Tibial nerve (tissue), 4 donors: ENCODE results near the gene MED4. TPM values are rescaled to one million over a fixed set of nuclear protein-coding genes. Genes with fewer than 3 reads are reported as not detected.

ENCODE experiments used
- DNase-seq, 2 donors: peaks; one replicate each; pipeline ENCODE4 v3.0.0-alpha.2; 2019; ENCODE audit warnings: low spot score in 2 of 2
- H3K27ac ChIP-seq, 4 donors: fragments of 200-600 bp; sonication (generic) in 3 of 4; one replicate each; pipeline ENCODE4 v1.5.1; 2017 to 2019; ENCODE audit warnings: mild to moderate bottlenecking in 1 of 4
- H3K27me3 ChIP-seq, 2 donors: fragments of 200-600 bp; sonication (generic) in 1 of 2; one replicate each; pipeline versions ENCODE4 v1.5.1 to v1.6.0; 2017 to 2019
- H3K36me3 ChIP-seq, 3 donors: fragments of 200-600 bp; sonication (generic); one replicate each; pipeline ENCODE4 v1.5.1; 2018 to 2019
- H3K4me1 ChIP-seq, 4 donors: fragments of 200-600 bp; sonication (generic) in 3 of 4; one replicate each; pipeline ENCODE4 v1.5.1; 2017 to 2019
- H3K4me3 ChIP-seq, 4 donors: fragments of 200-600 bp; sonication (generic) in 3 of 4; one replicate each; pipeline ENCODE4 v1.5.1; 2017 to 2019; ENCODE audit warnings: mild to moderate bottlenecking in 1 of 4, moderate library complexity in 1 of 4
- H3K9me3 ChIP-seq, 4 donors: fragments of 200-600 bp; sonication (generic) in 3 of 4; one replicate each; pipeline ENCODE4 v1.5.1; 2017 to 2019
- CTCF ChIP-seq, 5 experiments: fragments of 200-600 bp in 3 of 5; fragments of 450-650 bp in 2 of 5; sonication (generic) in 3 of 5; IDR thresholded peaks; one replicate each; pipeline ENCODE4 v1.5.1; 2016 to 2019; ENCODE audit warnings: antibody characterized with exemption in 5 of 5, mild to moderate bottlenecking in 3 of 5, moderate library complexity in 2 of 5
- EP300 ChIP-seq, 2 donors: sonication (generic); formaldehyde crosslinking; IDR thresholded peaks; one replicate each; pipeline ENCODE4 v1.6.1; 2017; ENCODE audit warnings: antibody characterized with exemption in 2 of 2, mild to moderate bottlenecking in 1 of 2
- POLR2A ChIP-seq, 2 donors: fragments of 450-650 bp; IDR thresholded peaks; one replicate each; pipeline ENCODE4 v1.6.1; 2017; ENCODE audit warnings: antibody characterized with exemption in 2 of 2, mild to moderate bottlenecking in 2 of 2, moderate library complexity in 2 of 2
- WGBS, 2 donors: methylation state at CpG; one replicate each; pipeline ENCODE4 v1.1.5; 2018; 5-methylcytosine and 5-hydroxymethylcytosine counted together
- total RNA-seq, 4 donors: library from RNA; depleted of rRNA; stranded (reverse); fragments of >200 nt; gene quantifications; one replicate each; pipeline ENCODE4 v1.1.0, GENCODE V29; 2016

Gene MED4, protein sequence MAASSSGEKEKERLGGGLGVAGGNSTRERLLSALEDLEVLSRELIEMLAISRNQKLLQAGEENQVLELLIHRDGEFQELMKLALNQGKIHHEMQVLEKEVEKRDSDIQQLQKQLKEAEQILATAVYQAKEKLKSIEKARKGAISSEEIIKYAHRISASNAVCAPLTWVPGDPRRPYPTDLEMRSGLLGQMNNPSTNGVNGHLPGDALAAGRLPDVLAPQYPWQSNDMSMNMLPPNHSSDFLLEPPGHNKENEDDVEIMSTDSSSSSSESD
- 10 to 100 TPM; 27.0 to 41.0 (median 31.4) TPM for total RNA-seq

GRCh38 chr13:48094781-48095502, at the start of gene MED4:
Gene MED4, minus strand, starts transcription at chr13:48095104. Its CDS starts 26 bp downstream, at chr13:48095078.
- peak; percentile 94 to 96 for DNase-seq
- WGBS, 2 donors = 10 to 14% methylated on average over 38 to 54 of the region's 54 CpGs
- TF ChIP-seq EP300 (IDR thresholded peaks at IDR 0.05) (peak; percentile 95 to 99), POLR2A (IDR thresholded peaks at IDR 0.05) (peak; percentile 71 to 89), CTCF (IDR thresholded peaks at IDR 0.05) (peak; percentile 98 to 100 (median 99))
- H3K4me3 ChIP-seq = peak within 1 kb of the TSS; percentile 92 to 100 (median 96)
- no peaks in the 10 kb centered on the region for H3K9me3 ChIP-seq
- H3K4me1 ChIP-seq = peaks cover 0 to 44% (median 16%) of the 10 kb centered on the region in 4 donors
- H3K27ac ChIP-seq = peak within 1 kb of the TSS; percentile 88 to 93 (median 91)
- H3K36me3 ChIP-seq = no peaks in the 10 kb centered on the region
- no peaks in the 10 kb centered on the region for H3K27me3 ChIP-seq

GRCh38 chr13:48144413-48145035, 49.6 kb upstream of the MED4 start:
- DNase-seq = no peak
- WGBS, 2 donors = 65% methylated on average over 7 of the region's 7 CpGs
- Histone ChIP-seq H3K4me1 (peaks cover 0 to 6% (median 0%) of the 10 kb centered on the region in 4 donors), H3K27me3 (no peaks in the 10 kb centered on the region), H3K27ac (peak overlapping the region in 3 of 4 donors; percentile 19 to 47 (median 46)), H3K9me3 (no peaks in the 10 kb centered on the region), H3K36me3 (no peaks in the 10 kb centered on the region), H3K4me3 (no peak overlapping the region)
- TF ChIP-seq EP300 (IDR thresholded peaks at IDR 0.05) (peak in 1 of 2 donors; percentile 74), CTCF (IDR thresholded peaks at IDR 0.05) (no peak)

DNA sequence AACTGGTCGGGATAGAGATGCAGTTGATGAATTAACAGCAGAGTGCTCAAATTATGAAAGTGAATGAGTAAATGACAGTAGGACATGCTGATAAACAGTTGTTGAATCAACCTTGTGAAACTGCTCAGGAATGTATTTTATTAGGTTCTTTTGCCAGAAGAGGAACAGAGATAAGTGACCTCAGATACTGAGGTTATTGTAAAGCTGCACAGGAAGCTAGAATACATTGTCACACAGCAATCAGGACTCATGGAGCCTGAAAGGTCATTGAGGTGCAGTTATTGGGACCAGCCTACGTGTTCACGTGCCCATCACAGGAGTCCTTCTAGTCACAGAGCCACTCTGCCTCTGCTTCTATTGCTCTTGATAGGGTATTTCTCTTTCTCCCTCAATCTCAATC, 47.5 kb upstream of the MED4 start:
- Histone ChIP-seq H3K27me3 (no peaks in the 10 kb centered on the region), H3K36me3 (no peaks in the 10 kb centered on the region), H3K9me3 (no peaks in the 10 kb centered on the region), H3K4me1 (peaks cover 0 to 6% (median 0%) of the 10 kb centered on the region in 4 donors), H3K4me3 (no peak overlapping the region), H3K27ac (no peak overlapping the region)
- TF ChIP-seq POLR2A (IDR thresholded peaks at IDR 0.05) = no peak
- no peak for TF ChIP-seq CTCF (IDR thresholded peaks at IDR 0.05)
- no peak for TF ChIP-seq EP300 (IDR thresholded peaks at IDR 0.05)
- DNase-seq = no peak
- 80 to 96% methylated on average over 3 of the region's 3 CpGs for WGBS, 2 donors

- Histone ChIP-seq H3K9me3 (no peaks in the 10 kb centered on the region), H3K27me3 (no peaks in the 10 kb centered on the region), H3K27ac (no peak overlapping the region), H3K4me1 (no peaks in the 10 kb centered on the region), H3K36me3 (no peaks in the 10 kb centered on the region), H3K4me3 (no peak overlapping the region)
- DNase-seq = no peak
- no peak for TF ChIP-seq CTCF (IDR thresholded peaks at IDR 0.05)
- TF ChIP-seq EP300 (IDR thresholded peaks at IDR 0.05) = no peak
- no peak for TF ChIP-seq POLR2A (IDR thresholded peaks at IDR 0.05)
- 91 to 92% methylated on average over 4 of the region's 4 CpGs for WGBS, 2 donors
Observed at GRCh38 chr13:48138270-48138669, 43.4 kb upstream of the MED4 start.

- no peaks in the 10 kb centered on the region for H3K36me3 ChIP-seq
- 62 to 76% methylated on average over 3 of the region's 3 CpGs for WGBS, 2 donors
- H3K27ac ChIP-seq = no peak overlapping the region
- no peak overlapping the region for H3K4me3 ChIP-seq
- H3K4me1 ChIP-seq = peaks cover 0 to 5% (median 0%) of the 10 kb centered on the region in 4 donors
- TF ChIP-seq POLR2A (IDR thresholded peaks at IDR 0.05) (no peak), EP300 (IDR thresholded peaks at IDR 0.05) (no peak), CTCF (IDR thresholded peaks at IDR 0.05) (no peak)
- H3K27me3 ChIP-seq = no peaks in the 10 kb centered on the region
- H3K9me3 ChIP-seq = no peaks in the 10 kb centered on the region
- DNase-seq = no peak
Observed at GRCh38 chr13:48132961-48133360, 38.1 kb upstream of the MED4 start.
